HEK293 (cell line): ENCODE results near the gene NUMBL.

Experiments used
- GLI2 ChIP-seq: fragments of 450-650 bp; formaldehyde crosslinking; IDR thresholded peaks from 2 replicates; pipeline ENCODE4; 2017; ENCODE audit warnings: missing biosample characterization, missing genetic modification characterization, low read depth, borderline replicate concordance
- GLI4 ChIP-seq: fragments of 450-650 bp; formaldehyde crosslinking; IDR thresholded peaks from 2 replicates; pipeline ENCODE4 v1.5.1; 2016; ENCODE audit warnings: missing biosample characterization, missing genetic modification characterization
- HOXC10 ChIP-seq: sonication (generic); formaldehyde crosslinking; IDR thresholded peaks from 2 replicates; pipeline ENCODE4 v1.8.1; 2023; ENCODE audit warnings: mild to moderate bottlenecking, missing genetic modification reagents
- KLF1 ChIP-seq: fragments of 450-650 bp; formaldehyde crosslinking; IDR thresholded peaks from 2 replicates; pipeline ENCODE4 v1.5.1; 2016; ENCODE audit warnings: missing biosample characterization, missing genetic modification characterization
- KLF7 ChIP-seq: fragments of 450-650 bp; formaldehyde crosslinking; IDR thresholded peaks from 2 replicates; pipeline ENCODE4 v1.5.1; 2016; ENCODE audit warnings: missing biosample characterization, missing genetic modification characterization, borderline replicate concordance
- REPIN1 ChIP-seq: fragments of 450-650 bp; formaldehyde crosslinking; IDR thresholded peaks from 2 replicates; pipeline ENCODE4 v1.5.1; 2017; ENCODE audit warnings: missing biosample characterization, missing genetic modification characterization, low read depth
- REST ChIP-seq: fragments of 450-650 bp; formaldehyde crosslinking; IDR thresholded peaks from 2 replicates; pipeline ENCODE4 v1.5.1; 2016; ENCODE audit warnings: missing biosample characterization, missing genetic modification characterization
- SP7 ChIP-seq: fragments of 450-650 bp; formaldehyde crosslinking; IDR thresholded peaks from 2 replicates; pipeline ENCODE4 v1.5.1; 2016; ENCODE audit warnings: missing biosample characterization, missing genetic modification characterization
- YY1 ChIP-seq: fragments of 450-650 bp; formaldehyde crosslinking; IDR thresholded peaks from 2 replicates; pipeline ENCODE4 v1.5.1; 2018; ENCODE audit warnings: missing biosample characterization, missing genetic modification characterization
- ZBTB48 ChIP-seq: fragments of 450-650 bp; formaldehyde crosslinking; IDR thresholded peaks from 2 replicates; pipeline ENCODE4 v1.5.1; 2016; ENCODE audit warnings: missing biosample characterization, missing genetic modification characterization
- ZFP41 ChIP-seq: fragments of 450-650 bp; formaldehyde crosslinking; IDR thresholded peaks from 2 replicates; pipeline ENCODE4 v1.5.1; 2016; ENCODE audit warnings: missing biosample characterization, missing genetic modification characterization, borderline replicate concordance
- ZFP69B ChIP-seq: fragments of 450-650 bp; formaldehyde crosslinking; IDR thresholded peaks from 2 replicates; pipeline ENCODE4 v1.5.1; 2016; ENCODE audit warnings: missing biosample characterization, missing genetic modification characterization
- ZNF169 ChIP-seq: fragments of 450-650 bp; formaldehyde crosslinking; IDR thresholded peaks from 2 replicates; pipeline ENCODE4 v1.5.1; 2016; ENCODE audit warnings: missing biosample characterization, missing genetic modification characterization
- ZNF2 ChIP-seq: fragments of 450-650 bp; formaldehyde crosslinking; IDR thresholded peaks from 2 replicates; pipeline ENCODE4 v1.5.1; 2016; ENCODE audit warnings: missing biosample characterization, missing genetic modification characterization
- ZNF292 ChIP-seq: fragments of 450-650 bp; formaldehyde crosslinking; IDR thresholded peaks from 2 replicates; pipeline ENCODE4 v1.5.1; 2016; ENCODE audit warnings: low read depth, missing biosample characterization, missing genetic modification characterization, borderline replicate concordance
- ZNF302 ChIP-seq: fragments of 450-650 bp; formaldehyde crosslinking; IDR thresholded peaks from 2 replicates; pipeline ENCODE4 v1.5.1; 2016; ENCODE audit warnings: missing biosample characterization, missing genetic modification characterization, low read depth
- ZNF324 ChIP-seq: fragments of 450-650 bp; formaldehyde crosslinking; IDR thresholded peaks from 2 replicates; pipeline ENCODE4 v1.5.1; 2016; ENCODE audit warnings: missing biosample characterization, missing genetic modification characterization
- ZNF350 ChIP-seq: fragments of 450-650 bp; formaldehyde crosslinking; IDR thresholded peaks from 2 replicates; pipeline ENCODE4 v1.5.0; 2017; ENCODE audit warnings: missing biosample characterization, mild to moderate bottlenecking, missing genetic modification characterization
- ZNF37A ChIP-seq: fragments of 450-650 bp; IDR thresholded peaks from 2 replicates; pipeline ENCODE4 v1.5.1; 2018; ENCODE audit warnings: missing biosample characterization, missing genetic modification characterization
- ZNF416 ChIP-seq: fragments of 450-650 bp; formaldehyde crosslinking; IDR thresholded peaks from 2 replicates; pipeline ENCODE4 v1.5.1; 2016; ENCODE audit warnings: missing biosample characterization, missing genetic modification characterization
- ZNF473 ChIP-seq: fragments of 450-650 bp; formaldehyde crosslinking; IDR thresholded peaks from 2 replicates; pipeline ENCODE4 v1.5.1; 2017; ENCODE audit warnings: missing biosample characterization, missing genetic modification characterization
- ZNF488 ChIP-seq: fragments of 450-650 bp; formaldehyde crosslinking; IDR thresholded peaks from 2 replicates; pipeline ENCODE4 v1.5.1; 2016; ENCODE audit warnings: missing biosample characterization, missing genetic modification characterization
- ZNF561 ChIP-seq: fragments of 450-650 bp; IDR thresholded peaks from 2 replicates; pipeline ENCODE4 v1.5.1; 2018; ENCODE audit warnings: missing biosample characterization, missing genetic modification characterization, borderline replicate concordance
- ZNF571 ChIP-seq: fragments of 450-650 bp; formaldehyde crosslinking; IDR thresholded peaks from 2 replicates; pipeline ENCODE4 v1.5.0; 2017; ENCODE audit warnings: missing biosample characterization, missing genetic modification characterization
- ZNF623 ChIP-seq: fragments of 450-650 bp; formaldehyde crosslinking; IDR thresholded peaks from 2 replicates; pipeline ENCODE4 v1.5.1; 2016; ENCODE audit warnings: missing biosample characterization, missing genetic modification characterization
- ZNF654 ChIP-seq: fragments of 450-650 bp; formaldehyde crosslinking; IDR thresholded peaks from 2 replicates; pipeline ENCODE4 v1.5.1; 2016; ENCODE audit warnings: low read depth, missing biosample characterization, missing genetic modification characterization
- ZNF660 ChIP-seq: fragments of 450-650 bp; IDR thresholded peaks from 2 replicates; pipeline ENCODE4 v1.5.1; 2018; ENCODE audit warnings: missing biosample characterization, mild to moderate bottlenecking, missing genetic modification characterization
- ZNF670 ChIP-seq: fragments of 450-650 bp; formaldehyde crosslinking; IDR thresholded peaks from 2 replicates; pipeline ENCODE4 v1.5.1; 2016; ENCODE audit warnings: missing biosample characterization, missing genetic modification characterization, low read depth
- ZNF701 ChIP-seq: fragments of 450-650 bp; formaldehyde crosslinking; IDR thresholded peaks from 2 replicates; pipeline ENCODE4 v1.5.1; 2016; ENCODE audit warnings: missing biosample characterization, missing genetic modification characterization
- ZNF768 ChIP-seq: fragments of 450-650 bp; formaldehyde crosslinking; IDR thresholded peaks from 2 replicates; pipeline ENCODE4 v1.5.1; 2018; ENCODE audit warnings: missing biosample characterization, mild to moderate bottlenecking, missing genetic modification characterization
- ZNF791 ChIP-seq: fragments of 450-650 bp; formaldehyde crosslinking; IDR thresholded peaks from 2 replicates; pipeline ENCODE4 v1.5.1; 2016; ENCODE audit warnings: missing biosample characterization, missing genetic modification characterization
- ZNF830 ChIP-seq: fragments of 450-650 bp; IDR thresholded peaks from 2 replicates; pipeline ENCODE4 v1.5.0; 2018; ENCODE audit warnings: missing biosample characterization, missing genetic modification characterization, low read depth, mild to moderate bottlenecking, moderate library complexity
- TF ChIP-seq, protein P1 (sequence below): fragments of 450-650 bp; formaldehyde crosslinking; IDR thresholded peaks from 2 replicates; pipeline ENCODE4 v1.5.1; 2016; ENCODE audit warnings: missing biosample characterization, missing genetic modification characterization
- TF ChIP-seq, protein P2 (sequence below): fragments of 450-650 bp; formaldehyde crosslinking; IDR thresholded peaks from 2 replicates; pipeline ENCODE4 v1.5.1; 2016; ENCODE audit warnings: missing biosample characterization, missing genetic modification characterization

NUMBL gene

GRCh38 chr19:40689339-40690049 is 957 bp downstream of the NUMBL start (continued):
- TF ChIP-seq REST (tag by site-specific recombination), result no peak
- TF ChIP-seq GLI2 (tag by site-specific recombination), result no peak
- no peak for TF ChIP-seq YY1
- TF ChIP-seq ZNF701, result no peak
- no peak for TF ChIP-seq ZNF37A (tag by site-specific recombination)
- TF ChIP-seq ZNF830 (tag by site-specific recombination), result no peak
- 0 out of 2 replicates have a peak, but pooled peaks have one; percentile 23 for TF ChIP-seq ZNF473 (tag by site-specific recombination)
- TF ChIP-seq ZNF654 (tag by site-specific recombination), result no peak
- 0 out of 2 replicates have a peak, but pooled peaks have one; percentile 35 for TF ChIP-seq ZNF324 (tag by site-specific recombination)
- TF ChIP-seq, protein P1, sequence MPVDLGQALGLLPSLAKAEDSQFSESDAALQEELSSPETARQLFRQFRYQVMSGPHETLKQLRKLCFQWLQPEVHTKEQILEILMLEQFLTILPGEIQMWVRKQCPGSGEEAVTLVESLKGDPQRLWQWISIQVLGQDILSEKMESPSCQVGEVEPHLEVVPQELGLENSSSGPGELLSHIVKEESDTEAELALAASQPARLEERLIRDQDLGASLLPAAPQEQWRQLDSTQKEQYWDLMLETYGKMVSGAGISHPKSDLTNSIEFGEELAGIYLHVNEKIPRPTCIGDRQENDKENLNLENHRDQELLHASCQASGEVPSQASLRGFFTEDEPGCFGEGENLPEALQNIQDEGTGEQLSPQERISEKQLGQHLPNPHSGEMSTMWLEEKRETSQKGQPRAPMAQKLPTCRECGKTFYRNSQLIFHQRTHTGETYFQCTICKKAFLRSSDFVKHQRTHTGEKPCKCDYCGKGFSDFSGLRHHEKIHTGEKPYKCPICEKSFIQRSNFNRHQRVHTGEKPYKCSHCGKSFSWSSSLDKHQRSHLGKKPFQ (tag by site-specific recombination), result no peak
- no peak for TF ChIP-seq ZNF292 (tag by site-specific recombination)
- no peak for TF ChIP-seq REPIN1 (tag by site-specific recombination)
- TF ChIP-seq HOXC10 (CRISPR knock-in tag), result no peak
- TF ChIP-seq ZFP69B (tag by site-specific recombination), result no peak
- no peak for TF ChIP-seq ZNF416
- TF ChIP-seq SP7 (tag by site-specific recombination), result no peak; the same call in 1 of the 2 replicates
- no peak for TF ChIP-seq ZNF623 (tag by site-specific recombination)
- no peak; the same call in 1 of the 2 replicates for TF ChIP-seq ZNF791 (tag by site-specific recombination)
- no peak for TF ChIP-seq ZNF169
- no peak for TF ChIP-seq ZNF561 (tag by site-specific recombination)
- peak; percentile 72 for TF ChIP-seq KLF7 (tag by site-specific recombination)
- no peak; the same call in 1 of the 2 replicates for TF ChIP-seq ZNF488 (tag by site-specific recombination)
- TF ChIP-seq ZNF2 (tag by site-specific recombination), result peak; percentile 78
- TF ChIP-seq KLF1 (tag by site-specific recombination), result peak; percentile 94
- no peak for TF ChIP-seq ZNF660 (tag by site-specific recombination)
- no peak for TF ChIP-seq ZNF768 (tag by site-specific recombination)
- no peak for TF ChIP-seq ZNF670 (tag by site-specific recombination)
- TF ChIP-seq ZNF302 (tag by site-specific recombination), result no peak
- no peak for TF ChIP-seq ZNF571 (tag by site-specific recombination)
- no peak for TF ChIP-seq GLI4 (tag by site-specific recombination)
- TF ChIP-seq, protein P2, sequence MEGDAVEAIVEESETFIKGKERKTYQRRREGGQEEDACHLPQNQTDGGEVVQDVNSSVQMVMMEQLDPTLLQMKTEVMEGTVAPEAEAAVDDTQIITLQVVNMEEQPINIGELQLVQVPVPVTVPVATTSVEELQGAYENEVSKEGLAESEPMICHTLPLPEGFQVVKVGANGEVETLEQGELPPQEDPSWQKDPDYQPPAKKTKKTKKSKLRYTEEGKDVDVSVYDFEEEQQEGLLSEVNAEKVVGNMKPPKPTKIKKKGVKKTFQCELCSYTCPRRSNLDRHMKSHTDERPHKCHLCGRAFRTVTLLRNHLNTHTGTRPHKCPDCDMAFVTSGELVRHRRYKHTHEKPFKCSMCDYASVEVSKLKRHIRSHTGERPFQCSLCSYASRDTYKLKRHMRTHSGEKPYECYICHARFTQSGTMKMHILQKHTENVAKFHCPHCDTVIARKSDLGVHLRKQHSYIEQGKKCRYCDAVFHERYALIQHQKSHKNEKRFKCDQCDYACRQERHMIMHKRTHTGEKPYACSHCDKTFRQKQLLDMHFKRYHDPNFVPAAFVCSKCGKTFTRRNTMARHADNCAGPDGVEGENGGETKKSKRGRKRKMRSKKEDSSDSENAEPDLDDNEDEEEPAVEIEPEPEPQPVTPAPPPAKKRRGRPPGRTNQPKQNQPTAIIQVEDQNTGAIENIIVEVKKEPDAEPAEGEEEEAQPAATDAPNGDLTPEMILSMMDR (tag by site-specific recombination), result 0 out of 2 replicates have a peak, but pooled peaks have one; percentile 7
- TF ChIP-seq ZFP41 (tag by site-specific recombination), result no peak; the same call in 1 of the 2 replicates
- TF ChIP-seq ZBTB48 (tag by site-specific recombination), result peak; percentile 91
- TF ChIP-seq ZNF350 (tag by site-specific recombination), result no peak
